ENCODE measurements around the gene PPP1R13B.
A peak's percentile ranks its signal among the peaks of the same experiment; 100 is the strongest.

PPP1R13B gene

GRCh38 chr14:103725739-103726395 is 121.5 kb downstream of the PPP1R13B start:
- DNase-seq: no peak

- no peak for DNase-seq
Measured at GRCh38 chr14:103725001-103725682, 122.2 kb downstream of the PPP1R13B start.

GRCh38 chr14:103724116-103724515 is 123.3 kb downstream of the PPP1R13B start:
- DNase-seq: no peak

GRCh38 chr14:103723748-103724081 is 123.7 kb downstream of the PPP1R13B start:
- DNase-seq: no peak

GRCh38 chr14:103721334-103722120 is 125.8 kb downstream of the PPP1R13B start:
- no peak for DNase-seq

GRCh38 chr14:103719751-103720150 is 127.6 kb downstream of the PPP1R13B start:
- no peak for DNase-seq

GRCh38 chr14:103718572-103718971 is 128.8 kb downstream of the PPP1R13B start:
- DNase-seq: no peak

- no peak for DNase-seq
Measured at GRCh38 chr14:103716899-103717411, 130.4 kb downstream of the PPP1R13B start.

- no peak for DNase-seq
Measured at GRCh38 chr14:103716091-103716801, 131.1 kb downstream of the PPP1R13B start.

GRCh38 chr14:103715052-103716000 is 132.0 kb downstream of the PPP1R13B start, which contains the start of the genes XRCC3 and ZFYVE21:
XRCC3 (minus strand) TSS chr14:103715451; CDS start chr14:103711087, 4,364 bp downstream.
ZFYVE21 (plus strand) TSS chr14:103715810; CDS start chr14:103715842, 32 bp downstream.
- DNase-seq: peak; percentile 98 to 99 (median 98)

- no peak for DNase-seq
Measured at GRCh38 chr14:103714063-103714724, 133.2 kb downstream of the PPP1R13B start.

- DNase-seq: no peak
Measured at GRCh38 chr14:103713304-103714062, 133.9 kb downstream of the PPP1R13B start.

- no peak for DNase-seq
Measured at GRCh38 chr14:103712633-103713247, 134.6 kb downstream of the PPP1R13B start.

GRCh38 chr14:103711516-103712431 is 135.6 kb downstream of the PPP1R13B start:
- no peak for DNase-seq

GRCh38 chr14:103710771-103711377 is 136.5 kb downstream of the PPP1R13B start:
- no peak for DNase-seq

GRCh38 chr14:103709814-103710213 is 137.6 kb downstream of the PPP1R13B start:
- DNase-seq: no peak

- DNase-seq: no peak
Measured at GRCh38 chr14:103708750-103709187, 138.6 kb downstream of the PPP1R13B start.
